Karpas-422 (cell line): ENCODE measurements around the gene ANKRD44. TPM values are rescaled to one million over a fixed set of nuclear protein-coding genes. Genes with fewer than 3 reads are reported as not detected.

Experiments used
- DNase-seq: peaks from one replicate; pipeline ENCODE4 v3.0.0-alpha.2; 2015
- H2AFZ ChIP-seq: fragments of 200-600 bp; sonication (generic); 2 replicates; pipeline ENCODE4 v1.6.1; 2014; ENCODE audit warnings: antibody characterized with exemption, low read length, mixed read lengths
- H3K27ac ChIP-seq: fragments of 200-600 bp; sonication (generic); 2 replicates; pipeline ENCODE4 v1.5.1; 2014; ENCODE audit warnings: mild to moderate bottlenecking, low read length, moderate library complexity
- H3K27me3 ChIP-seq: fragments of 200-600 bp; sonication (generic); 2 replicates; pipeline ENCODE4 v1.6.1; 2014; ENCODE audit warnings: low read length, mixed read lengths
- H3K36me3 ChIP-seq: fragments of 200-600 bp; sonication (generic); 2 replicates; pipeline ENCODE4 v1.6.1; 2014; ENCODE audit warnings: low read length, mixed read lengths; ENCODE audit not compliant: insufficient read depth
- H3K4me1 ChIP-seq: fragments of 200-600 bp; sonication (generic); 2 replicates; pipeline ENCODE4 v1.6.1; 2014; ENCODE audit warnings: mild to moderate bottlenecking, low read length, mixed read lengths
- H3K4me2 ChIP-seq: fragments of 200-600 bp; sonication (generic); 2 replicates; pipeline ENCODE4 v1.6.1; 2014; ENCODE audit warnings: low read length, low read depth, mild to moderate bottlenecking; ENCODE audit not compliant: poor library complexity, severe bottlenecking
- H3K4me3 ChIP-seq: fragments of 200-600 bp; sonication (generic); 2 replicates; pipeline ENCODE4 v1.5.1; 2014; ENCODE audit warnings: mild to moderate bottlenecking, antibody characterized with exemption, low read length, mixed read lengths
- H3K79me2 ChIP-seq: fragments of 200-600 bp; sonication (generic); 2 replicates; pipeline ENCODE4 v1.6.1; 2014; ENCODE audit warnings: mild to moderate bottlenecking, low read length, mixed read lengths
- H3K9ac ChIP-seq: fragments of 200-600 bp; sonication (generic); 2 replicates; pipeline ENCODE4 v1.6.0; 2014; ENCODE audit warnings: low read length
- H3K9me2 ChIP-seq: fragments of 200-600 bp; sonication (generic), shearing (Covaris generic); replicated peaks from 2 replicates; pipeline ENCODE4 v1.6.0; 2014; ENCODE audit warnings: mild to moderate bottlenecking, low read length, moderate library complexity; ENCODE audit not compliant: insufficient read depth
- H3K9me3 ChIP-seq: fragments of 300-700, 200-600 bp; sonication (generic); 2 replicates; pipeline ENCODE4 v1.6.1; 2014; ENCODE audit warnings: low read length, mixed read lengths
- H4K20me1 ChIP-seq: fragments of 200-600 bp; sonication (generic); 2 replicates; pipeline ENCODE4 v1.6.1; 2014; ENCODE audit warnings: mild to moderate bottlenecking, antibody characterized with exemption, low read length, low read depth; ENCODE audit not compliant: insufficient read depth
- total RNA-seq: library from RNA; depleted of rRNA; stranded (reverse); fragments of >200 nt; shearing (Covaris generic); gene quantifications from 2 replicates; pipeline ENCODE4 v1.2.3, GENCODE V29; 2014; ENCODE audit warnings: low replicate concordance

Gene ANKRD44
- total RNA-seq, 1 experiment from 2014 or later: 120 TPM

GRCh38 chr2:197250084-197250397 is 60.5 kb downstream of the ANKRD44 start:
- peaks cover 43% of the 10 kb centered on the region for H3K4me1 ChIP-seq
- no peak for DNase-seq
- no peaks in the 10 kb centered on the region for H3K9me3 ChIP-seq
- H3K27ac ChIP-seq: peak overlapping the region; percentile 61
- H3K4me3 ChIP-seq: peak overlapping the region; percentile 10
- no peaks in the 10 kb centered on the region for H4K20me1 ChIP-seq
- H2AFZ ChIP-seq: no peak overlapping the region
- no peak overlapping the region for H3K9ac ChIP-seq
- H3K36me3 ChIP-seq: no peaks in the 10 kb centered on the region
- H3K4me2 ChIP-seq: peak overlapping the region; percentile 47
- H3K9me2 ChIP-seq: no peaks in the 10 kb centered on the region
- H3K79me2 ChIP-seq: peaks cover 91% of the 10 kb centered on the region
- H3K27me3 ChIP-seq: no peaks in the 10 kb centered on the region

- Histone ChIP-seq H3K79me2 (peaks cover 88% of the 10 kb centered on the region), H3K9me2 (no peaks in the 10 kb centered on the region), H3K27me3 (no peaks in the 10 kb centered on the region), H3K27ac (peak overlapping the region; percentile 61), H3K9ac (no peak overlapping the region), H3K9me3 (no peaks in the 10 kb centered on the region), H3K4me2 (peak overlapping the region; percentile 47), H3K4me1 (peaks cover 38% of the 10 kb centered on the region), H3K4me3 (peak overlapping the region; percentile 10), H4K20me1 (no peaks in the 10 kb centered on the region), H3K36me3 (no peaks in the 10 kb centered on the region), H2AFZ (no peak overlapping the region)
- no peak for DNase-seq
These were observed 61.0 kb downstream of the ANKRD44 start for GRCh38 chr2:197249381-197250083.

GRCh38 chr2:197248623-197249022 is 62.0 kb downstream of the ANKRD44 start:
- H2AFZ ChIP-seq: no peak overlapping the region
- no peaks in the 10 kb centered on the region for H4K20me1 ChIP-seq
- H3K9me3 ChIP-seq: no peaks in the 10 kb centered on the region
- peak overlapping the region; percentile 61; the same call in 1 of the 2 replicates for H3K27ac ChIP-seq
- no peak overlapping the region for H3K4me3 ChIP-seq
- peaks cover 42% of the 10 kb centered on the region for H3K4me1 ChIP-seq
- H3K79me2 ChIP-seq: peaks cover 88% of the 10 kb centered on the region
- no peak overlapping the region for H3K4me2 ChIP-seq
- no peaks in the 10 kb centered on the region for H3K27me3 ChIP-seq
- no peaks in the 10 kb centered on the region for H3K9me2 ChIP-seq
- H3K36me3 ChIP-seq: no peaks in the 10 kb centered on the region
- H3K9ac ChIP-seq: no peak overlapping the region
- DNase-seq: no peak

- Histone ChIP-seq H3K27me3 (no peaks in the 10 kb centered on the region), H3K4me3 (no peak overlapping the region), H2AFZ (no peak overlapping the region), H3K27ac (no peak overlapping the region), H3K9me3 (no peaks in the 10 kb centered on the region), H3K4me2 (no peak overlapping the region), H3K36me3 (no peaks in the 10 kb centered on the region), H3K79me2 (peaks cover 88% of the 10 kb centered on the region), H3K9ac (no peak overlapping the region), H3K4me1 (peaks cover 48% of the 10 kb centered on the region), H4K20me1 (no peaks in the 10 kb centered on the region), H3K9me2 (no peaks in the 10 kb centered on the region)
- DNase-seq: no peak
These were observed 62.6 kb downstream of the ANKRD44 start for GRCh38 chr2:197248001-197248401.

- Histone ChIP-seq H3K4me1 (peaks cover 57% of the 10 kb centered on the region), H2AFZ (no peak overlapping the region), H3K9ac (no peak overlapping the region), H3K27me3 (no peaks in the 10 kb centered on the region), H4K20me1 (no peaks in the 10 kb centered on the region), H3K9me2 (no peaks in the 10 kb centered on the region), H3K79me2 (peaks cover 90% of the 10 kb centered on the region), H3K4me3 (no peak overlapping the region), H3K36me3 (no peaks in the 10 kb centered on the region), H3K27ac (no peak overlapping the region), H3K9me3 (no peaks in the 10 kb centered on the region), H3K4me2 (no peak overlapping the region)
- DNase-seq: no peak
These were observed 63.5 kb downstream of the ANKRD44 start for GRCh38 chr2:197247083-197247482.

GRCh38 chr2:197245829-197246804 is 64.5 kb downstream of the ANKRD44 start:
- DNase-seq: no peak
- Histone ChIP-seq H3K36me3 (no peaks in the 10 kb centered on the region), H3K4me1 (peaks cover 57% of the 10 kb centered on the region), H3K79me2 (peaks cover 89% of the 10 kb centered on the region), H3K4me3 (no peak overlapping the region), H3K4me2 (no peak overlapping the region), H3K27me3 (no peaks in the 10 kb centered on the region), H3K9ac (no peak overlapping the region), H2AFZ (no peak overlapping the region), H3K9me2 (no peaks in the 10 kb centered on the region), H3K9me3 (no peaks in the 10 kb centered on the region), H4K20me1 (no peaks in the 10 kb centered on the region), H3K27ac (0 out of 2 replicates have a peak overlapping the region, but pooled peaks have one; percentile 2)

- H3K9me2 ChIP-seq: no peaks in the 10 kb centered on the region
- no peak overlapping the region for H3K4me3 ChIP-seq
- H3K27ac ChIP-seq: peak overlapping the region; percentile 77; the same call in 1 of the 2 replicates
- H2AFZ ChIP-seq: no peak overlapping the region
- H3K9me3 ChIP-seq: no peaks in the 10 kb centered on the region
- H3K4me2 ChIP-seq: no peak overlapping the region
- H3K36me3 ChIP-seq: no peaks in the 10 kb centered on the region
- DNase-seq: no peak
- H3K27me3 ChIP-seq: no peaks in the 10 kb centered on the region
- peaks cover 58% of the 10 kb centered on the region for H3K4me1 ChIP-seq
- no peak overlapping the region for H3K9ac ChIP-seq
- H3K79me2 ChIP-seq: peaks cover 90% of the 10 kb centered on the region
- H4K20me1 ChIP-seq: no peaks in the 10 kb centered on the region
These were observed 66.2 kb downstream of the ANKRD44 start for GRCh38 chr2:197244349-197244748.

- Histone ChIP-seq H3K36me3 (no peaks in the 10 kb centered on the region; the same call in 1 of the 2 replicates), H3K9me3 (no peaks in the 10 kb centered on the region), H3K4me3 (no peak overlapping the region), H3K9ac (no peak overlapping the region), H3K27me3 (no peaks in the 10 kb centered on the region), H3K4me1 (peaks cover 65% of the 10 kb centered on the region), H3K9me2 (no peaks in the 10 kb centered on the region), H3K79me2 (peaks cover 91% of the 10 kb centered on the region), H2AFZ (no peak overlapping the region), H3K4me2 (no peak overlapping the region), H3K27ac (peak overlapping the region; percentile 77), H4K20me1 (no peaks in the 10 kb centered on the region)
- DNase-seq: no peak
These were observed 67.9 kb downstream of the ANKRD44 start for GRCh38 chr2:197242719-197243118.
